Urinary bladder (tissue), 4 donors: ENCODE measurements around the gene ADAMTS7. TPM values are rescaled to one million over a fixed set of nuclear protein-coding genes. Genes with fewer than 3 reads are reported as not detected.
"Not testable (repeated sequence)": the region's sequence is repeated elsewhere in the genome, so short reads cannot be mapped to it uniquely, and the experiment has no call there.

ENCODE experiments used
- DNase-seq: peaks from one replicate; pipeline ENCODE4 v3.0.0-alpha.2; 2015; ENCODE audit errors: extremely low spot score
- H3K27ac ChIP-seq: one replicate; pipeline ENCODE4 v1.5.1; 2013; ENCODE audit warnings: low read depth, mild to moderate bottlenecking, moderate library complexity
- H3K36me3 ChIP-seq: one replicate; pipeline ENCODE4 v1.6.1; 2013; ENCODE audit warnings: mild to moderate bottlenecking, moderate library complexity; ENCODE audit not compliant: insufficient read depth
- H3K4me1 ChIP-seq: one replicate; pipeline ENCODE4 v1.6.1; 2013; ENCODE audit warnings: mild to moderate bottlenecking, moderate library complexity; ENCODE audit not compliant: insufficient read depth
- H3K4me3 ChIP-seq: one replicate; pipeline ENCODE4 v1.5.1; 2013; ENCODE audit warnings: low read depth, low read length
- WGBS: extraction: QIAGEN DNeasy Blood & Tissue Kit; methylation state at CpG from one replicate; pipeline ENCODE4 v1.1.7; 2013; 5-methylcytosine and 5-hydroxymethylcytosine counted together
- polyA plus RNA-seq: library from polyadenylated mRNA; stranded (reverse); fragments of 200-250 nt; gene quantifications from one replicate; pipeline ENCODE4 v1.2.3, GENCODE V29; 2013
- total RNA-seq: library from RNA; depleted of rRNA; stranded (reverse); fragments of >200 nt; gene quantifications from one replicate; pipeline ENCODE4 v1.2.3, GENCODE V29; 2014
- donor health status: healthy with polysubstance abuse.
- donor health status: healthy.

The ADAMTS7 gene
- total and polyA plus RNA-seq, 2 donors: 3.3 to 9.6 TPM

GRCh38 chr15:78839151-78839550 is 27.9 kb upstream of the ADAMTS7 start:
- not testable (repeated sequence) for DNase-seq, H3K4me3 ChIP-seq, H3K4me1 ChIP-seq, H3K27ac ChIP-seq, H3K36me3 ChIP-seq
- WGBS: 92% methylated on average over 6 of the region's 6 CpGs

DNA sequence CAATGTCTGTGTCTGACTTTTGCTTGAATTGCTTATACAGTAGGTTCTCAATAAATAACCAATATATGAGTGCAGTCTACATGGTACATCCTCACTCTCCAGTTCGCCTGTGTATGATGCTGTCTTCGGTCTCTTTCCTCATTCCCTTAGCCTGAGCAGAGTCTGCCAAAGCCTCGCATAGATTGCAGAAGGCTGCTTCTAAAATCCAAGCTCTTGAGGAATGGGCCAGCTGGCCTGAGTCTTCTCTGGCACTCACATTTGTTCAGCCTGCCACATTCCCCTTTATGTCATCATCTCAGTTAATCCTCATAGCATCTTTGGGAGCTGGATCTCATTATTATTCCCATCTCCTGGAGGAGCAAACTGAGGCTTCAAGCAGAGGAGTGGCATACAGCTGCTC is 27.2 kb upstream of the ADAMTS7 start:
- Histone ChIP-seq H3K27ac (no peak overlapping the region), H3K4me1 (no peaks in the 10 kb centered on the region), H3K4me3 (no peak overlapping the region), H3K36me3 (no peaks in the 10 kb centered on the region)
- DNase-seq: no peak
- WGBS: 42% methylated on average over 3 of the region's 3 CpGs

DNA sequence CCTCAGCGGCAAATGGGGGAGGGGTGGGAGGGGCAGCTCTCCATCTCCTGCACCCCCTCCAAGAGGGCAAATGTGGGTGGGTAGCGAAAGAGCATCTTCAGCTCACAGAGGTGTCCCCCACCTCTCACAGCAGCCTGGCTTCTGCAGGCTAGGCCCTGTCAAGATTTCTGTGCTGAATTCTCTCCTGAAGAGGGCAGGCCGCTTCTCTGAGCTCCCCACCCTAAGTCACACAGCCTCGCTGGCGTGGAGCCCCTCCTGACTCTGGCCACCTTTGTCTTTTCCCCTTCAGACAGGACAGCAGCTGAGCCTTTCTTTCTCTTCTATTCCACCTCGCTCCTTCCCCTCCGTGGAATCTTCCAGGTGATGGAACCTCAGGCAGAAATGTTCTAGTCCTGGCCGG is 26.3 kb upstream of the ADAMTS7 start:
- no peaks in the 10 kb centered on the region for H3K4me1 ChIP-seq
- DNase-seq: no peak
- H3K4me3 ChIP-seq: no peak overlapping the region
- H3K36me3 ChIP-seq: no peaks in the 10 kb centered on the region
- no peak overlapping the region for H3K27ac ChIP-seq
- 93% methylated on average over 8 of the region's 8 CpGs for WGBS

DNA sequence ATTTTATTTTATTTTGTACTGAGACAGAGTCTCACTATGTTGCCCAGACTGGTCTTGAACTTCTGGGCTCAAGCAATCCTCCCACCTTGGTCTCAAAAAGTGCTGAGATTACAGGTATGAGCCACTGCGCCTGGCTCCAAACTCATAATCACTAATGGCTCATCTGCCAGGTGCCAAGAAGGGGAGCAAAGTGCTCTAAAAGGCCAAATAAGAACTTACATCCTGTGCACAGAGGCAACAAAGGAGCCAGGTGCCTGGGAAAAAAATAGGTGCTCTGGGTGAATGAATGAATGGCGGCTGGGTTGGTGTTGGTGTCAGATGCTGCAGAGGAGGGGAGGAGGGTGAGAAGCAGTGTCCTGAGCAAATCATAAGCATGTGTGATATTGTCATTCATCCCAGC is 25.9 kb upstream of the ADAMTS7 start:
- Histone ChIP-seq H3K4me1 (no peaks in the 10 kb centered on the region), H3K36me3 (no peaks in the 10 kb centered on the region), H3K4me3 (no peak overlapping the region), H3K27ac (no peak overlapping the region)
- WGBS: 47% methylated on average over 2 of the region's 2 CpGs
- DNase-seq: no peak

- no peak for DNase-seq
- Histone ChIP-seq H3K27ac (no peak overlapping the region), H3K4me3 (no peak overlapping the region), H3K36me3 (no peaks in the 10 kb centered on the region), H3K4me1 (no peaks in the 10 kb centered on the region)
- 93% methylated on average over 1 of the region's 1 CpG for WGBS
Measured at GRCh38 chr15:78836333-78836732, 25.1 kb upstream of the ADAMTS7 start.

DNA sequence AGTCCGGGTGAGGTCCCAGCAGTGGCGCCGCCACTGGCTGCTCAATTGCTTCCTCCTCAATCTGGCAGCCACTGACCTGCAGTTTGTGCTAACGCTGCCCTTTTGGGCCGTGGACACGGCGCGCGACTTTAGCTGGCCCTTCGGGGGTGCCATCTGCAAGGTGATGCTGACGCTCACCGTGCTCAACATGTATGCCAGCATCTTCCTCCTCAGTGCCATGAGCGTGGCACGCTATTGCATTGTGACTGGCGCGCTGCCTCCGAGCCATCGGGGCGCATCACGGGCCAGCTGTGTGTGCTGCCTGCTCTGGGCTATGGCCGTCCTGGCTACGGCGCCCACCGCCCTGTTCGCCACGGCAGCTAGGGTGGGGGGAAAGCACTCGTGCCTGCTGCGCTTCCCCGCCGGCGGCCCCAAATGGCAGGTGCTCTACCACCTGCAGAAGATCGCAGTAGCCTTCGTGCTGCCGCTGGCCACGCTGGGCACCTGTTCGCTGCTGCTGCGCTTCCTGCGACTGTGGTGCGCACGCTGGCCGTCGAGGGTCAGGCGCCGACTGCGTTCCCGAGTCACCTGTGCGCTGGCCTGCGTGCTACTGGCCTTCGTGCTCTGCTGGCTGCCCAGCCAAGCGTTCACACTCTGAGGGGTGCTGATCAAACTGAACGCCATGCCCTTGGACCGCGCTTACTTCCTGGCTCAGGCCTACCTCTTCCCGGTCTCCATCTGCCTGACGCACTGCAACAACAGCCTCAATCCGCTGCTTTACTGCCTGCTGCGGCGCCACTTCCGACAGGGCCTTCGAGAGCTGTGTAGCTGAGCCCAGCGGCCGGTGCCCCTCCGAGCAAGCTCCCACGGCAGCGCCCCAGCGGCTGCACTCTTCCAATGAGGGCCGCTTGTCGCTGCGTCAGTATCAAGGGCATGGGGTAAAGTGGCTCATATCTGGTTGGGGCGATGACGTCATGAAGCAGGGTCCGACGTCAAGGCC is 20.3 kb upstream of the ADAMTS7 start:
- Histone ChIP-seq H3K27ac (no peak overlapping the region), H3K4me3 (no peak overlapping the region), H3K36me3 (no peaks in the 10 kb centered on the region), H3K4me1 (no peaks in the 10 kb centered on the region)
- DNase-seq: no peak
- WGBS: 87% methylated on average over 73 of the region's 73 CpGs

GRCh38 chr15:78830514-78831228 is 19.4 kb upstream of the ADAMTS7 start:
- no peak for DNase-seq
- Histone ChIP-seq H3K4me3 (no peak overlapping the region), H3K36me3 (no peaks in the 10 kb centered on the region), H3K27ac (no peak overlapping the region), H3K4me1 (no peaks in the 10 kb centered on the region)
- WGBS: 50% methylated on average over 52 of the region's 52 CpGs

GRCh38 chr15:78828920-78829319 is 17.7 kb upstream of the ADAMTS7 start:
- H3K4me3 ChIP-seq: no peak overlapping the region
- no peaks in the 10 kb centered on the region for H3K4me1 ChIP-seq
- H3K36me3 ChIP-seq: no peaks in the 10 kb centered on the region
- no peak for DNase-seq
- no peak overlapping the region for H3K27ac ChIP-seq
- 79% methylated on average over 2 of the region's 2 CpGs for WGBS

- no peak for DNase-seq
- H3K36me3 ChIP-seq: no peaks in the 10 kb centered on the region
- H3K4me3 ChIP-seq: no peak overlapping the region
- no peak overlapping the region for H3K27ac ChIP-seq
- no peaks in the 10 kb centered on the region for H3K4me1 ChIP-seq
- 57% methylated on average over 3 of the region's 3 CpGs for WGBS
Measured at GRCh38 chr15:78822514-78822913, 11.2 kb upstream of the ADAMTS7 start.

DNA sequence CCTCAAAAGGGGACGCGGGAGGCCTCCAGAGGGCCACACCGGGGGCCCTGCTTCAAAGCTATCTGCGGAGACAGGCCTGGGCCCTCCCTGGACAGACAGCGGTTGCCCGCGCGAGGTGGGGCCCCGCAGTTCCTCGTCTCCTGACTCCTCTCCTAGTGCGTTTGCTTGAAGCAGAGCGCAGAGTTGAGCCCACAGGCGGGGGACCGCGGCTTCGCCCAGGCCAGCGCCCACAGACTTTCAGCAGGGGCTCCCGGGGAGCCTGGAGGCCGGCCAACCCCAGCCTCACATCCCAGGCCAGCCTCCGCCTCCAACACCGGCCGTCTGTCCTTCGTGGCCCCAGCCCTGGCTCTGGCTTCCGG is 540 bp upstream of the ADAMTS7 start:
- no peak for DNase-seq
- WGBS: 14% methylated on average over 24 of the region's 24 CpGs

DNA sequence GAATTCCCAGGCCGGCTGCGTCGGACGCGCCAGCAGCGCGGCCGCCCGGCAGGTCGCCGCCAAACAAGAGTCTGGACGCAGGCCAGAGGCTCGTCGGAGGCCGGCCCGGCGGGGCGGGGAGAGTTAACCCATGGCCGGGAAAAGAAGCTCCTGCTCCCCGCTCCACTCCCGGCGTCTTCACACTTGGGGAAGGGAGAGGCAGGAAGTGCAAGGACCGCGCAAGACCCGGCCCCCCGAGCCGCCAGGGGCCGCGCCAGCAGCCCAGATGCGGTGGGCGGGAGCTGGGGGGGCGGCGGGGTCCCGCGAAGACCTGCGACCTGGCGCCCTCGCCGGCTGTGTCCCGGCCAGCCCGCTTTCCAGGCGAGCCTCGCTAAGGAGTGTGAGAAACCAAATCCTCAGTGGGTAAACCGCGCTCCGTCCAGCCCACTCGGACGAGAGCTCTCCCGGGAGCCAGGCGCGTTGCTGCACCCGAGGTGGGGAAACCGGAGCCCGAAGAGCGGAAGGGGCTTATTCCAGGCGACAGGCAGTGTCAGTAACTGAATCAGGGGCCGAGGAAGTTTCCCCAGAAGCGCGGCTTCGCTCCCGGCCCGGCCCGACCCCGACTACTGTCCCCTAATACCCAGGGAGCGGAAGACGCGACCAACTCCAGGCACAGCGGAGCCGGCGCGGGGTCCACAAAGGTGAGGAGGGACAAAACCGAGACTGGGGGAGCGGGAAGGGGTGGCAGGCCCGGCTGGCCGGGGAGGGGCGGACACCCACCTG is 721 bp downstream of the ADAMTS7 start:
- DNase-seq: no peak
- no peaks in the 10 kb centered on the region for H3K4me1 ChIP-seq
- peak overlapping the region; percentile 26 for H3K27ac ChIP-seq
- WGBS: 1% methylated on average over 76 of the region's 76 CpGs
- peak overlapping the region; percentile 70 for H3K4me3 ChIP-seq
- no peaks in the 10 kb centered on the region for H3K36me3 ChIP-seq

More for the DNA sequence above, 540 bp upstream of the ADAMTS7 start:
- Histone ChIP-seq H3K36me3 (no peaks in the 10 kb centered on the region), H3K4me1 (no peaks in the 10 kb centered on the region), H3K27ac (no peak overlapping the region), H3K4me3 (peak overlapping the region; percentile 70)

DNA sequence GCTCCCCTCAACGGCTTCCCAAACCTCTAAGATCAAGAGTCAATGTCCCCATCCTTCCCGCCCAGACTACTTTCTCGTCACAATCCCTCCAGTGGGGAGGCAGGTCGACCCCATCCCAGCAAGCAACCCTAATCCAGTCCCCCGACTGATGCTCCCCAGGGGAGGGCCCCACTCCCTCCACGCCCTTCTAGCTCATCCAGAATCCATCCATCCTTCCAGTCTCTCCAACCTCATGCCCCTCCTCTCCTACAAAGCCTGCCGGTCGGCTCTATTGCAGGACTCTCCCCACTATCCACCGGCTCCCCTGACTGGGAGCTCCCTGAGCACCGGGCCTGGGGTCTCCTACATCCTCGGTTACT is 1.3 kb downstream of the ADAMTS7 start:
- Histone ChIP-seq H3K4me3 (peak overlapping the region; percentile 70), H3K36me3 (no peaks in the 10 kb centered on the region), H3K4me1 (no peaks in the 10 kb centered on the region), H3K27ac (no peak overlapping the region)
- DNase-seq: no peak
- 28% methylated on average over 11 of the region's 11 CpGs for WGBS

- no peak for DNase-seq
- no peak overlapping the region for H3K4me3 ChIP-seq
- 70% methylated on average over 2 of the region's 2 CpGs for WGBS
Measured at GRCh38 chr15:78808550-78808949, 2.7 kb downstream of the ADAMTS7 start.

More at GRCh38 chr15:78808550-78808949, 2.7 kb downstream of the ADAMTS7 start:
- no peaks in the 10 kb centered on the region for H3K36me3 ChIP-seq
- no peak overlapping the region for H3K27ac ChIP-seq
- no peaks in the 10 kb centered on the region for H3K4me1 ChIP-seq
